Measurements from ENCODE around the gene BPIFB2.

BPIFB2 gene

DNA sequence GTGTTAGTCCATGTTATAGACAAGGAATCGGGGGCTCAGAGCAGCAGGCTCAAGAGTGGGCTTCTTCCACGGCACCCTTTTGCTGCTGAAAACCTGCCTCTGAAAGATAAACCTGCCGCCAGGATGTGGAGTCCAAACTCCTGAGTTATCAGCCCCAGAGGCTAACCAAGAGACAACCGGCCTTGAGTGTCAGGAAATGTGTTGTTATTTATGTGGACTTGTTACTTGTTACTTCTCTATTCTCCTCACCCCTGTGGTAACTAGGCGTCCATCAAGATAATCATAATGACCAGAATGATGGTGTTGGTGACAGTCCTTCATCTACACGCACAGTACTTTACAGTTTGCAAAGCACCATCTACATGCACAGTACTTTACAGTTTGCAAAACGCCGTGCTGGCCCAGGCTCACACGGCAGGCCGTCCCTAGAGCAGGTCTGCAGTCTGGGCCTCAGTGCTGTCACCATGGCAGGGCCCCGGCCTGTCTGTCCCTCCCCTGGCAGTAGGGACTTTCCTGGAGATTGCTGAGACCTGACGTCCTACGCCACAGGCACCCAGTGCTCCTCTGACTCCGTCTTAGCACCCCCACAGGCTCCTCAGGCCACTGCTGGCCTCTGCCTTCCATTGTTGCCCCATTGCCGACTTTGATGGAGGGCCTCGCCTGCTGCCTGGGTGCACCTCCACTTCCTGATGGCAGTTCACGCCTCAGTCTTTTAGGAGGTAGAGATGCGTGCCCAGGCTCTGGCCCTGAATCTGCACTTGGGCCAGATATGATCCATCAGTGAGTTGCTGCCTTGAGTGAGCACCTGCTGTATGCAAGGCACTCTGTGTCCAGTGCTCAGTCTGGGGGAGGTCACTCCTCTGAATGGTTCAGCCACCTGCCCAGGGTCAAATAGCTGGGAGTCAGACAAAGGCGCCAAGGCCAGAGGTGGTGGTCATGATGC, 62.9 kb downstream of the BPIFB2 start:
- no peak for DNase-seq (ENCODE audit: low read depth)

DNA sequence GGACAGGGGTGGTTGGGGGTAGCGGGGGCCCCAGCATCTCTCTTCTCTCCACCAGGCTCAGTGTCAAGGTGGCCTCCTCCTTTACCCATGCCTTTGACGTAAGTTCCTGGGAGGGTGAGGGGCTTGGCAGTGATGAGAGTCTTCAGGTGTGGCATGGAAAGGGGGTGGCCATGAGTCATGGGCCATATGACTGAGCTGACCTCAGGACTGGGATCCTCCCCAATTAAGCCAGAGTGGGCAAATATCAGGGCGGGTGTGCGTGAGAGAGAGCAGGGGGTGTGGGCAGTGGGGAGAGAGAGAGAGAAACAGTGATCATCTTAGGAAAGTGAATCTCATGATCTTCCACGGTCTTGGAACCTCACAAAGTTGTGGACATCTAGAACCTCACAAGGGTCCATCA, 63.7 kb downstream of the BPIFB2 start:
- DNase-seq (ENCODE audit: low read depth) = no peak

DNA sequence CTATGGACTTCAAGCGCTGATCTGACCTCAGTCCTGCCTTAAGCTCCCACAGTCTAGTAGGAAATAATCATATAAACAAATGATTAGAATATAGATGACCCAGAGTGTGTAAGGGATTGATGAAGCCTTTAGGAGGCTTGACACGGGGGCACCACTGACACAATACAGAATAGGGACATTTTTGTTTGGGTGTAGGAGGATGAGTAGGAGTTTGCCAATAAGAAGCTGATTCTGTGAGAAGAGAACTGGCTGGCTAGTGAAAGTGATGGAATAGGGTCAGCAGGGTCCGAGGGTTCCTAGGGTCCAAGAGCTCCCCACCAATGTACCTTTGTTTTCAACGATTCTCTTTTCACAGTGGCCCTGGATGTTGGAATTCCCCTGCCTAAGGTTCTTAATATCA, 64.9 kb downstream of the BPIFB2 start:
- DNase-seq (ENCODE audit: low read depth) = no peak

DNA sequence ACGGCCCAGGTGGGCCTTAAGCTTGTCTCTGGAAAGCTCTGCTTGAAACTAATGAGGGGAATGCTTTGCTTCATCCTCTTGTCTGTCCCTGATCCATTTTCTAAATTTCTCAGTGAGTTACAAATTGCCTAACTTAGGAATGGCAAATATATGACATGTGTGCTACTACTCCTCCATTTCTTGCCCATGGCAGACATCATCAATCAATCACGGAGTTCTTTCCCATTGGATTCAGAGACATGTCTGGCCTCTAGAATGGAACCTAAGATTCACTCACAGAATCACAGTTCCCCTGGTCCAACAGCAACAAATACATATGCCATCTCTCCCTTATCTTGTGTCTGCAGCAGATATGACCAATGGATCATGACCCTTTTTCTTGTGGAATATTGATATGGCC, 65.3 kb downstream of the BPIFB2 start:
- DNase-seq (ENCODE audit: low read depth) = no peak
